ENCODE data around the gene NKX6-2.

Gene NKX6-2

GRCh38 chr10:132807621-132808049, 21.7 kb upstream of the NKX6-2 start:
- no peak for TF ChIP-seq CEBPB (IDR thresholded peaks at IDR 0.05)
- no peak for TF ChIP-seq EP300 (IDR thresholded peaks at IDR 0.05; ENCODE audit: borderline replicate concordance)
- no peak for TF ChIP-seq TEAD4 (IDR thresholded peaks at IDR 0.05)
- TF ChIP-seq NFIC (IDR thresholded peaks at IDR 0.05), result no peak
- TF ChIP-seq RAD21 (IDR thresholded peaks at IDR 0.05; ENCODE audit: low read depth), result no peak
- no peak for TF ChIP-seq MAX (IDR thresholded peaks at IDR 0.05)
- TF ChIP-seq EGR1 (IDR thresholded peaks at IDR 0.05), result no peak
- TF ChIP-seq FOXM1 (IDR thresholded peaks at IDR 0.05; ENCODE audit: borderline replicate concordance, low read depth), result no peak
- TF ChIP-seq USF1 (IDR thresholded peaks at IDR 0.05), result no peak
- TF ChIP-seq TCF12 (IDR thresholded peaks at IDR 0.05; ENCODE audit: low read depth), result no peak
- TF ChIP-seq REST (IDR thresholded peaks at IDR 0.05; ENCODE audit: low read depth), result no peak
- TF ChIP-seq CREB1 (IDR thresholded peaks at IDR 0.05; ENCODE audit: low read depth), result no peak
- no peak for TF ChIP-seq ZBTB7A (IDR thresholded peaks at IDR 0.05; ENCODE audit: low read depth)
- no peak for TF ChIP-seq YY1 (IDR thresholded peaks at IDR 0.05; ENCODE audit: low read depth)
- no peak for TF ChIP-seq TAF1 (IDR thresholded peaks at IDR 0.05; ENCODE audit: low read depth)

- TF ChIP-seq MAX (IDR thresholded peaks at IDR 0.05) (no peak), CREB1 (IDR thresholded peaks at IDR 0.05; ENCODE audit: low read depth) (no peak), EGR1 (IDR thresholded peaks at IDR 0.05) (no peak), ZBTB7A (IDR thresholded peaks at IDR 0.05; ENCODE audit: low read depth) (no peak), NFIC (IDR thresholded peaks at IDR 0.05) (no peak), REST (IDR thresholded peaks at IDR 0.05; ENCODE audit: low read depth) (no peak), USF1 (IDR thresholded peaks at IDR 0.05) (no peak), YY1 (IDR thresholded peaks at IDR 0.05; ENCODE audit: low read depth) (no peak), FOXM1 (IDR thresholded peaks at IDR 0.05; ENCODE audit: borderline replicate concordance, low read depth) (no peak), RAD21 (IDR thresholded peaks at IDR 0.05; ENCODE audit: low read depth) (no peak), TCF12 (IDR thresholded peaks at IDR 0.05; ENCODE audit: low read depth) (no peak), CEBPB (IDR thresholded peaks at IDR 0.05) (no peak), TEAD4 (IDR thresholded peaks at IDR 0.05) (no peak), EP300 (IDR thresholded peaks at IDR 0.05; ENCODE audit: borderline replicate concordance) (no peak), TAF1 (IDR thresholded peaks at IDR 0.05; ENCODE audit: low read depth) (no peak)
Measured at GRCh38 chr10:132806561-132807003, 20.6 kb upstream of the NKX6-2 start.

GRCh38 chr10:132806110-132806509, 20.2 kb upstream of the NKX6-2 start:
- TF ChIP-seq CEBPB (IDR thresholded peaks at IDR 0.05) (no peak), CREB1 (IDR thresholded peaks at IDR 0.05; ENCODE audit: low read depth) (no peak), USF1 (IDR thresholded peaks at IDR 0.05) (no peak), REST (IDR thresholded peaks at IDR 0.05; ENCODE audit: low read depth) (no peak), TEAD4 (IDR thresholded peaks at IDR 0.05) (no peak), NFIC (IDR thresholded peaks at IDR 0.05) (no peak), EP300 (IDR thresholded peaks at IDR 0.05; ENCODE audit: borderline replicate concordance) (no peak), TCF12 (IDR thresholded peaks at IDR 0.05; ENCODE audit: low read depth) (no peak), YY1 (IDR thresholded peaks at IDR 0.05; ENCODE audit: low read depth) (no peak), TAF1 (IDR thresholded peaks at IDR 0.05; ENCODE audit: low read depth) (no peak), MAX (IDR thresholded peaks at IDR 0.05) (no peak), RAD21 (IDR thresholded peaks at IDR 0.05; ENCODE audit: low read depth) (no peak), EGR1 (IDR thresholded peaks at IDR 0.05) (no peak), ZBTB7A (IDR thresholded peaks at IDR 0.05; ENCODE audit: low read depth) (no peak), FOXM1 (IDR thresholded peaks at IDR 0.05; ENCODE audit: borderline replicate concordance, low read depth) (no peak)

Measured in Ishikawa (cell line).